ENCODE measurements around the gene OR4X2.
A peak's percentile ranks its signal among the peaks of the same experiment; 100 is the strongest.

GRCh38 chr11:48210052-48210451 is 34.9 kb upstream of the OR4X2 start:
- TF ChIP-seq POLR2A (IDR thresholded peaks at IDR 0.05; ENCODE audit: low read depth) (no peak), CTCF (IDR thresholded peaks at IDR 0.05) (peak in 1 of 3 experiments; percentile 9), POLR2AphosphoS5 (IDR thresholded peaks at IDR 0.05) (no peak)
